Tibial nerve (tissue), 3 donors: ENCODE measurements around the gene MARS1.

Source experiments
- POLR2A ChIP-seq, 2 donors: fragments of 450-650 bp; IDR thresholded peaks; one replicate each; pipeline ENCODE4 v1.6.1; 2017; ENCODE audit warnings: antibody characterized with exemption in 2 of 2, mild to moderate bottlenecking in 2 of 2, moderate library complexity in 2 of 2
- TF ChIP-seq, protein P1 (sequence below), 5 experiments: fragments of 200-600 bp in 3 of 5; fragments of 450-650 bp in 2 of 5; sonication (generic) in 3 of 5; IDR thresholded peaks; one replicate each; pipeline ENCODE4 v1.5.1; 2016 to 2019; ENCODE audit warnings: antibody characterized with exemption in 5 of 5, mild to moderate bottlenecking in 3 of 5, moderate library complexity in 2 of 5

DNA sequence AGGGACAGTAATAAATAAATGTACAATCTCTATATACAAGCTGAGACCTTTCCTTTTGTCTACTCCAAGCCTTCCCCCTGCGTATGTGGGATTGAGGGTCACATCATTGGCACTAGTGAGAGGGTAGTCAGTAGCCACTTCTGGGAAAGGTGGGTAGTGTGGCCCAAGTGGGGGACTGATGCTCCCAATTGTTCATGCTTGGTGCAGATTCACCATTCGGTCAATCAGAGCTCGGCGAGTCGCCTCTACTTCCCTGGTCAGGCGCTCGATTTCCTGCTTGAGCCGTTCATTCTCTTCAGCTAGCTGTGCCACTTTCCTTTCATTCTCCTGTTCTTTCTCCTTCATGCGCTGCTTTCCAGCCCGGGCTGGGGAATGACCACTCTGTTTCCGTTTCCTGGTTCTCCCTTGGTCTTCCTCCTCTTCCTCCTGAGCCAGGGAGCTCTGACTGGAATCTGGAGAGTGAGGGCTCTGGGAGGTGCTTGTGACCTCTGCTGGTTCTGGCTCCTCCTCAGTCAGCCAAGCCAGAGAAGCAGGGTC lies 28.8 kb downstream of the MARS1 start:
- no peak for TF ChIP-seq POLR2A (IDR thresholded peaks at IDR 0.05)
- TF ChIP-seq, protein P1, sequence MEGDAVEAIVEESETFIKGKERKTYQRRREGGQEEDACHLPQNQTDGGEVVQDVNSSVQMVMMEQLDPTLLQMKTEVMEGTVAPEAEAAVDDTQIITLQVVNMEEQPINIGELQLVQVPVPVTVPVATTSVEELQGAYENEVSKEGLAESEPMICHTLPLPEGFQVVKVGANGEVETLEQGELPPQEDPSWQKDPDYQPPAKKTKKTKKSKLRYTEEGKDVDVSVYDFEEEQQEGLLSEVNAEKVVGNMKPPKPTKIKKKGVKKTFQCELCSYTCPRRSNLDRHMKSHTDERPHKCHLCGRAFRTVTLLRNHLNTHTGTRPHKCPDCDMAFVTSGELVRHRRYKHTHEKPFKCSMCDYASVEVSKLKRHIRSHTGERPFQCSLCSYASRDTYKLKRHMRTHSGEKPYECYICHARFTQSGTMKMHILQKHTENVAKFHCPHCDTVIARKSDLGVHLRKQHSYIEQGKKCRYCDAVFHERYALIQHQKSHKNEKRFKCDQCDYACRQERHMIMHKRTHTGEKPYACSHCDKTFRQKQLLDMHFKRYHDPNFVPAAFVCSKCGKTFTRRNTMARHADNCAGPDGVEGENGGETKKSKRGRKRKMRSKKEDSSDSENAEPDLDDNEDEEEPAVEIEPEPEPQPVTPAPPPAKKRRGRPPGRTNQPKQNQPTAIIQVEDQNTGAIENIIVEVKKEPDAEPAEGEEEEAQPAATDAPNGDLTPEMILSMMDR (IDR thresholded peaks at IDR 0.05) = no peak
